ENCODE results near the gene NECTIN4.
"Not testable (repeated sequence)": the region's sequence is repeated elsewhere in the genome, so short reads cannot be mapped to it uniquely, and the experiment has no call there.

Gene NECTIN4

DNA sequence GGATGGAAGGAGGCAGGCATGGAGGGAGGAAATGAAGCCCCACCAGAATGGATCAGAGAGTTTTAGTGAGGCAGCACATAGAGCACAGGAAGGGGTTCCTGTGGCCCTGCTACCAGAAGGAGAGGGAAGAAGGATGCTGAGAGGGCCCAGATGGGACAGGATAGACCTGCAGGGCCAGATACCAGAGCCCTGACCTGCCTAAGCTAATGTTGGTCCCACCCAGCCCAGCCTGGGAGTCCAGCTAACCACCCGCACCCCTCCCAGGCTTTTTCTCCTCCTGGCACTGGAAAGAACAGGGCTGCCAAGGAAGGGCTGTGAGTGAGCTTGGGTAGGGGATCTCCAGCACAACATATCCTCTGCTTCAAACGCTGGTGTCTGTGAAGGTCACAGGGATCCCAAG lies 6.9 kb downstream of the NECTIN4 start:
- DNase-seq (ENCODE audit: low spot score), result no peak

DNA sequence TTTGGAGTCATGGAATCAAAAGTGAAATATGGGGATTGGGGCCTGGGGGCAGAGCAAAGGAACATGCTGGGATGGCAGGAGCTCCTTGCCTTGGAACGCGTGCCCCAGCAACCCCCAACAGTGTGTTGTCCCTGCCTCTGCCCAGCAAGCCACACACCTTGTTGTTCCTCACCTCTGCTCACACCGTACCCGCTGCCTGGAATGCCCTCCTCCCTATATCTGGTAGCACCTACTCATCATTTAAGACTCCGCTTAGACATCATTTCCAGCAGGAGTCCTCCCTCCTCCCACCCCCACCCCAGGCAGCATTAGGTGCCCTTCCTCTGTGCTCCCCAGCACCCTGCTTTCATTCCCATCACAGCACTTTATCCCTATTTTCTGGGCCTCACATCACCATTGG lies 7.8 kb downstream of the NECTIN4 start:
- no peak for DNase-seq (ENCODE audit: low spot score)

GRCh38 chr1:161080441-161081405 lies 8.6 kb downstream of the NECTIN4 start:
- no peak for DNase-seq (ENCODE audit: low spot score)

DNA sequence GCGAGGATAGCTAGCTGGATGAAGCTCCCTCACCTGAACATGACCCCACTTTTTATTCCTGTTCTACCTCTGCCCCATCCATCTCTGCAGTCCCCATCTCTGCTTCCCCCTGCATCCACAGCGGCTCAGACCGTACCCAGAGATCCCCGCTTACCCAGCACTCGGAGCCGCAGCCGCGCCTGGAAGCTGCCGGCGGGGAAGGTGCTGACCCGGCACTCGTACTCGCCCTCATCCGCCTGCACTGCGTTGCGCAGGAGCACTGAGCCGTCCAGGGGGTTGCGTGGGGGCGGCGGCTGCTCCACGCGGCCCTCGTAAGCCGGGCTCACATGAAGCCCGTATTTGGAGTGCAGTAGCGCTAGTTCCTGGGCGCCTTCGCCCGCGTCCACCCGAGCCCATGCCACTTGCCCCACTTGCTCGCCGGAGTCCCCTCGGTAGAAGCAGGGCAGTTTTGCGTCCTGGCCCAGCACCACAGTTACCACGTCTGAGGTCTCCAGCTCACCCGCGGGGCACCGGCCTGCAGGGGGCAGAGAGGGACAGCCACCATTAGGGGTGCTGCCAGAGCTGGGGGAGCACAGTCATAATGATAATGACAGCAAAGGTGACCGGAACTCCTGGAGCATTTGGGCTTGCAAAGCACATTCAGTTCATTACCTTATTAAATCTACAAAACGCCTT lies 9.8 kb downstream of the NECTIN4 start:
- DNase-seq (ENCODE audit: low spot score), result no peak

DNA sequence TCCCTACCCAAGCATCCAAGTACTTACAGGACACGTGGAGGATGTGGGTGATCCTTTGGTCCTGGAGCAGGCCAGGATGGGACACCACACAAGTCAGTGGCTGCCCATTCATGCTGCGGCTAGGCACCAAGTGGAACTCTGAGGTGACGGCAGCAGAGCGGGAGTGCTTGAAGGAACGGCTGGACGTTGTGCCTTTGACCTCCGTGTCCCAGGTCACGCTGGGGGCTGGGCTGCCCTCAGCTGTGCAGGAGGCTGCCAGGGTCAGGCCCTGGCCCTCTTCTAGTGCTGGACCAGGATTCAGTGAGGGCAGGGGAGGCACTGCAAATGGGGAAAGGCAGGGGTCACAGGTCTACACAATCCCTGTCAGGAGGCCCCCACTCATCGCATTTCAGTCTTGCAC lies 11.9 kb downstream of the NECTIN4 start:
- no peak for DNase-seq (ENCODE audit: low spot score)

DNA sequence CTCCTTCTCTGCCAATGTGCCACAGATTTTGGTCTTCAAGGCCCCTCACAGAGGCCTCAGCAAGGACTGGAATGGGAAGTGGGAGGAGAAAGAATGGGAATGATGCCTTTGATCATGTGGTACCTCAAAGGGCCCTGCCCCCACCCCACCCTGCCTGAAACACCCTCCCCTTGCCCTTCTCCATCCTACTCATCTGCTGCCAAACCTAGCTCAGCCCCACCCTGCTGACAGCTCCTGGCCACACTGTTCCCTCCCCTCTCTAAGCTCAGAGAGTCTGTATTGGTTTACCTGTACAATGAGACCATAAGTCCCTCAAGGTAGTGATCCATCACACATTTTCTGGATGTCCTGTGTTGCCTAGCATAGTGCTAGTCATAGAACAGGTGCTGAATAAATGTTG lies 12.9 kb downstream of the NECTIN4 start:
- no peak for DNase-seq (ENCODE audit: low spot score)

- DNase-seq (ENCODE audit: low spot score), result no peak
Observed at GRCh38 chr1:161074676-161075368, 14.5 kb downstream of the NECTIN4 start.

GRCh38 chr1:161073474-161074121 lies 15.8 kb downstream of the NECTIN4 start:
- DNase-seq (ENCODE audit: low spot score), result no peak

- no peak for DNase-seq (ENCODE audit: low spot score)
Observed at GRCh38 chr1:161072751-161073449, 16.5 kb downstream of the NECTIN4 start.

- DNase-seq (ENCODE audit: low spot score), result peak; percentile 79
Observed at GRCh38 chr1:161071886-161072371, 17.4 kb downstream of the NECTIN4 start.

GRCh38 chr1:161070761-161071160 lies 18.6 kb downstream of the NECTIN4 start:
- no peak for DNase-seq (ENCODE audit: low spot score)

DNA sequence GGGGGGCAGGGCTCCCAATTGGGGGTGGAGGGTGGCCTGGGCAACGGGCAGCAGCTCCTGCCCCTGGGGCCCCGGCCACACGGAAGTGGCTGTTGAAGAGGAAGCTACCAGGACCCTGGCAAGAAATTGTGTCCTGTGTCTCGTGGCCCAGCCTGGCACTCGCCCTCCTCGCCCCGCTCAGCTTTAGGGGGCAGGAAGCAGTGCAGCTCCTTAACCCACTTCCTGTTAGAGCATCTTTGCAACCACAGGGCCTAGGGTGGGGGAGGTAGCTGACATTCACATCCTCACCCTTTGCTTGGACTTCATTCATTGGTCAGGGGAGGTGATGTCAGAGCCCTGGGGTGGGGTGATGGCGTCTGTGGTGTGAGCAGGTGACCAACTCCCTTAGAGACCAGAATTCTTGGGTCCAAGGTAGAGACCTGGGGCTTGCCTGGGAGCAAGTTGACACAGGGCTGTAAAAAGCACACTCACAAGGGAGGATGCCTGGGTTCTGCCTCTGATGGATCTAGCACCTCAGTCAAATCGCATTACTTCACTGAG lies 19.6 kb downstream of the NECTIN4 start, which contains the start of gene ARHGAP30:
TSS of gene ARHGAP30 (minus strand) at position 161 of the 540 bp plus-strand sequence. CDS start 267 bp downstream, outside the sequence.
- no peak for DNase-seq (ENCODE audit: low spot score)

DNA sequence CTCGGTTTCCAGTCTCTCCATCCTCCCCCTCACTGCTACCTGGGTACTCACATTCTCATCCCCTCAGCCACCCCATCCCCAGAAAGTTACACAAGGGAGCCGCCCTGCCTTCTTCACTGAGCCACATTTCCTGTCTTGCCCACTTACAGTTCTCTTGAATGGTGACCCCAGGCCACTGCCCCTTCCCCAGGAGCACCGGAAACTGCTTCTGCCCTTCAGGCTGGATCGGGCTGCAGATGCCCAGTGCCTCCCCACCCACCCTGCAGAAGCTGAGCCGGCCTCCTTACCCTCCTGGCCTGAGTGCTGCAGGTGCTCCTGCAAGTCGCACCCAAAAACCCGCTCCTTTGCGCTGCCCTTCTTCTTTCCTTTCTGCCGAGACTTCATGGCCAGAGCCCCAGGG lies 20.1 kb downstream of the NECTIN4 start:
- no peak for DNase-seq (ENCODE audit: low spot score)

GRCh38 chr1:161068306-161069234 lies 20.8 kb downstream of the NECTIN4 start:
- DNase-seq (ENCODE audit: low spot score), result no peak

DNA sequence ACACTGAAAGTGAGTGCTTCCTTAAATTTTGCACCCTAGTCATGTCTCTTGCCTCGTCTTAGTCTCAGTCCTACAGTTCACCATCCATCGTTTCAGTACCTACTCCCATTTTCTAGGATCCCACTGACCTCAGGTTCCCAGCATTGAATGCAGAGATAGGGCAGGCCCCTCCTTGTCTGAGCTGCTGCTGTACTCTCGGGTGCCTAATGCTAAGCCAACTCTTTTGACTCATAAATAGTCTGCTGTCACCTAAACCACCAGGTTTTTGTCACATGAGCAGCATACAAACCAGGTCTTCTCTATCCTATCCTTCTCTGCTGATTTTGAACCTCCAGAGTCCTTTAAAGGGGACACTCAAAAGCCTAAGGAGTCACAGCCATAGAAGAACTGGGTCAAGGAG lies 22.7 kb downstream of the NECTIN4 start:
- no peak for DNase-seq (ENCODE audit: low spot score)

- not testable (repeated sequence) for DNase-seq (ENCODE audit: low spot score)
Observed at GRCh38 chr1:161065681-161066080, 23.7 kb downstream of the NECTIN4 start.

GRCh38 chr1:161063936-161064335 lies 25.4 kb downstream of the NECTIN4 start:
- DNase-seq (ENCODE audit: low spot score), result not testable (repeated sequence)

GRCh38 chr1:161061419-161061818 lies 27.9 kb downstream of the NECTIN4 start:
- DNase-seq (ENCODE audit: low spot score), result no peak

GRCh38 chr1:161059293-161059692 lies 30.1 kb downstream of the NECTIN4 start:
- no peak for DNase-seq (ENCODE audit: low spot score)

- no peak for DNase-seq (ENCODE audit: low spot score)
Observed at GRCh38 chr1:161054805-161055204, 34.6 kb downstream of the NECTIN4 start.

Measured in AG08395 (cell line).